ENCODE data around the gene B3GALNT1.
A peak's percentile ranks its signal among the peaks of the same experiment; 100 is the strongest.

The B3GALNT1 gene, protein sequence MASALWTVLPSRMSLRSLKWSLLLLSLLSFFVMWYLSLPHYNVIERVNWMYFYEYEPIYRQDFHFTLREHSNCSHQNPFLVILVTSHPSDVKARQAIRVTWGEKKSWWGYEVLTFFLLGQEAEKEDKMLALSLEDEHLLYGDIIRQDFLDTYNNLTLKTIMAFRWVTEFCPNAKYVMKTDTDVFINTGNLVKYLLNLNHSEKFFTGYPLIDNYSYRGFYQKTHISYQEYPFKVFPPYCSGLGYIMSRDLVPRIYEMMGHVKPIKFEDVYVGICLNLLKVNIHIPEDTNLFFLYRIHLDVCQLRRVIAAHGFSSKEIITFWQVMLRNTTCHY

DNA sequence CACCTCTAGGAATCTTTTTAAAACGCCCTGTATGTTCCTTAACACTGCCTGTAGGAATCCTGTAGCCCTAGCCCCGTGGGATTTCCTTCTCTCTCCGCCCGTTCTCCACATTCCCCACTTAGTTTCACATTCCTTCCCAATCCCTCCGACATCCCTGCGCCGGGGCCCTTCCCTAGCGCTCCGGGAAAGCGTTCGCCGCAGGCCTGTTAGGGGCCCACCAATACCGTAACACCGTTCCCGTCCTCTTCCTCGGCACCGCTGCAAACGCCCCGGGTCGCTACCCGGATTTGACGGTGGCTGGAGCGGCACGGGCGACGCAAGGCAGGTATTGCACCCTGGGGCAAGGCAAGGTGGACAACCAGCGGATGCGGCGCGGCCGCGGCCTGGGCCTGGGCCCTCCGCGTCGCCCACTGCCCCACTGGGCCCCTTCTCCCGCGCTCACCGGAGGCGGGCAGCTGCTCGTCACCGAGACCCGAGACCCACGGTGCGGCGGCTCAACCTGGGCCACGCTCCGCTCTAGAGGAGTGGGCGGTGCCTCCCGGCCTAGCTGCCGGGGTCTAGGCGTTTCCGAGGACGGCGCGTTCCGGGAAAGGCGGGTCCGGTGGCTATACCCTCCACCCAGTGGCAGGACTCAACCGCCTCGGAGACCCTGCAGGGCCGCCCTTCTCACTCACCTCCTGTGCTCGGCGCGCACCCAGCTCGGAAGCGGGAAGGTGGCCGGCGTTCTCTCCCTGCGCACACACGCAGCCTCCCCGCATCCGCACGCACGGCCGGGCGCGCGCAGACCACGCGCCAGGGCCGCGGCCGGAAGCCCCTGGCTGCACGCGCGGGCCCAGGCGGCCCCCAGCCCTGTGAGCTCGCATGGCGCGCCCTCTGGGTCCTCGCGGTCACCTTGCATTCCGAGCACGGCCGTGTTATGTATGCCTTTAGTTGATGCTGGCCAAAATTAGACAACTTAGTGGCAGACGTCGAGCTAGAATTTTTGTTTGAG lies at the start of gene B3GALNT1:
TSS of gene B3GALNT1 (minus strand) at position 789 of the 991 bp plus-strand sequence. CDS start 18,595 bp downstream, outside the sequence.
- H3K4me3 ChIP-seq = peak within 1 kb of the TSS; percentile 83 to 92
- H3K36me3 ChIP-seq = peaks cover 3 to 16% (median 6%) of the 10 kb centered on the region in 3 donors
- TF ChIP-seq, protein P1, sequence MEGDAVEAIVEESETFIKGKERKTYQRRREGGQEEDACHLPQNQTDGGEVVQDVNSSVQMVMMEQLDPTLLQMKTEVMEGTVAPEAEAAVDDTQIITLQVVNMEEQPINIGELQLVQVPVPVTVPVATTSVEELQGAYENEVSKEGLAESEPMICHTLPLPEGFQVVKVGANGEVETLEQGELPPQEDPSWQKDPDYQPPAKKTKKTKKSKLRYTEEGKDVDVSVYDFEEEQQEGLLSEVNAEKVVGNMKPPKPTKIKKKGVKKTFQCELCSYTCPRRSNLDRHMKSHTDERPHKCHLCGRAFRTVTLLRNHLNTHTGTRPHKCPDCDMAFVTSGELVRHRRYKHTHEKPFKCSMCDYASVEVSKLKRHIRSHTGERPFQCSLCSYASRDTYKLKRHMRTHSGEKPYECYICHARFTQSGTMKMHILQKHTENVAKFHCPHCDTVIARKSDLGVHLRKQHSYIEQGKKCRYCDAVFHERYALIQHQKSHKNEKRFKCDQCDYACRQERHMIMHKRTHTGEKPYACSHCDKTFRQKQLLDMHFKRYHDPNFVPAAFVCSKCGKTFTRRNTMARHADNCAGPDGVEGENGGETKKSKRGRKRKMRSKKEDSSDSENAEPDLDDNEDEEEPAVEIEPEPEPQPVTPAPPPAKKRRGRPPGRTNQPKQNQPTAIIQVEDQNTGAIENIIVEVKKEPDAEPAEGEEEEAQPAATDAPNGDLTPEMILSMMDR (IDR thresholded peaks at IDR 0.05) = no peak
- intact Hi-C loops (cut with DNase I; ENCODE audit: low total_unique reads) = no loop called here
- H3K27ac ChIP-seq = peak within 1 kb of the TSS; percentile 79 to 81
- peaks cover 0 to 15% (median 7%) of the 10 kb centered on the region in 4 donors for H3K4me1 ChIP-seq
- peak in 1 of 2 donors; percentile 22 for DNase-seq
- no peaks in the 10 kb centered on the region for H3K9me3 ChIP-seq
- no peaks in the 10 kb centered on the region for H3K27me3 ChIP-seq

DNA sequence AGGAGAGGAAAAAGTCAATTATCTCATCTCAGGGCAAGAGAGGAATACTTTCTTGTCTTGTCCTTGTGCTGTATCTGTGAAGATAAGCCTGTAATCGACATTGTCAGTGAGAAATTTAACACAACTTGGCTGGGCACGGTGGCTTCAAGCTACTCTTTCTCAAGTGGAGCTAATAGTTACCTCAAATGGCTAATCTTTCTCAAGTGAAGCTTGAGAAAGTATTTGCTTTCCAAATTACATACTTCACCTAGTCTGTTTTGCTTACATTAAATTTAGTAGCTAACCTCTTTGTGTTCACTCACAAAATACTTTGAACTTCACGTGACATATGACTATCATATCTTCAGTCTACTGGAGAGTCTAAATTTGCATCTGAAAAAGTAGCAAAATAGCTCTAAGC lies 48.3 kb upstream of the B3GALNT1 start:
- intact Hi-C loops (cut with DNase I; ENCODE audit: low total_unique reads) = no loop called here
- TF ChIP-seq, protein P1 (IDR thresholded peaks at IDR 0.05) = no peak
- no peak overlapping the region for H3K4me3 ChIP-seq

DNA sequence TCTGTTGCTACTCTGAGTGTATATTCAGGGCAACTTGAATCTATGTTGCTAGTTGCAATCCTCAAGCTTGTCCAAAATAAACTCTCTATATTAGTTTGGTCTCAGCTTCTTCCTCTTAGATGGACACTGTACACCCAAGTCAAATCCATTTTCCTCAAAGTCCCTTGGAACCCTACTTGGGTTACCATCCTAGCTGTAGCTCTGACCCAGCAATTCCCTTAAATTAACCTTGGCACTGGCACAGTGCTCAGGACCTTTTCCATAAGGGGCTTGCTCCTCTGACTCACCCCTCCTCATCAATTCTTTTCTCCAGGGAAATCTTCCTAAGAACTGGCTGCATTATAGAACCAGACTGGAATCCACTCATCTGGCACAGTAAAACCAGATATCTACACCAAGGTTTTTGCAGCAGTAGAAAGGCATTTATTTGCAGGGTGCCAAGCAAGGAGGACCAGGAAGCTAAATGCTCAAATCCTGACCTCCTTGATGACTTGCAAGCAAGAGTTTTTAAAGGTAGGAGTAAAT lies 44.9 kb upstream of the B3GALNT1 start:
- Histone ChIP-seq H3K27me3 (no peaks in the 10 kb centered on the region), H3K4me1 (peaks cover 0 to 10% (median 0%) of the 10 kb centered on the region in 4 donors), H3K4me3 (no peak overlapping the region), H3K9me3 (no peaks in the 10 kb centered on the region), H3K36me3 (no peaks in the 10 kb centered on the region), H3K27ac (no peak overlapping the region)
- DNase-seq = no peak
- TF ChIP-seq, protein P1 (IDR thresholded peaks at IDR 0.05) = no peak
- intact Hi-C loops (cut with DNase I; ENCODE audit: low total_unique reads) = no loop called here

More for the DNA sequence above, 48.3 kb upstream of the B3GALNT1 start:
- Histone ChIP-seq H3K36me3 (no peaks in the 10 kb centered on the region), H3K4me1 (peaks cover 0 to 10% (median 0%) of the 10 kb centered on the region in 4 donors), H3K9me3 (no peaks in the 10 kb centered on the region), H3K27me3 (no peaks in the 10 kb centered on the region), H3K27ac (no peak overlapping the region)
- DNase-seq = no peak

DNA sequence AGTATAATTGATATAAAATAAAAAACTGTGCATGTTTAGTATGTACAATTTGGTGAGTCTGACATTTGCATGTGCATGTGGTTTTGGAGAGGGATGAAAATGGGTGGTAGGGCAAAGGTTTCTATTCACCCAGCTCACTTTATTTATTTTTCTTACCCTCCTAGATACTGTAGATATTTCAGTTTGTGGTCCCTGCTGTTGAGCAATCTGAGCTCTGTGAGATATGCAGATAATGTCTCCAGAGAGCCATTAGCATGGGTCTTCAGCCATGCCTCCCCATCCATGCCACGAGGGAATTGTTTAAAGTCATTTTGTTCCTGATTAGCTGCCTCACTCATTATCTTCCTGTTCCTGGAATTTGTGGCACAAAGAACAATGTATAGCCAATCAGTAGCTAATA lies 44.4 kb upstream of the B3GALNT1 start:
- intact Hi-C loops (cut with DNase I; ENCODE audit: low total_unique reads) = no loop called here
- H3K9me3 ChIP-seq = no peaks in the 10 kb centered on the region
- H3K4me3 ChIP-seq = no peak overlapping the region
- TF ChIP-seq, protein P1 (IDR thresholded peaks at IDR 0.05) = no peak
- no peak overlapping the region for H3K27ac ChIP-seq
- no peaks in the 10 kb centered on the region for H3K27me3 ChIP-seq
- no peak for DNase-seq
- H3K4me1 ChIP-seq = peaks cover 0 to 10% (median 0%) of the 10 kb centered on the region in 4 donors
- no peaks in the 10 kb centered on the region for H3K36me3 ChIP-seq

DNA sequence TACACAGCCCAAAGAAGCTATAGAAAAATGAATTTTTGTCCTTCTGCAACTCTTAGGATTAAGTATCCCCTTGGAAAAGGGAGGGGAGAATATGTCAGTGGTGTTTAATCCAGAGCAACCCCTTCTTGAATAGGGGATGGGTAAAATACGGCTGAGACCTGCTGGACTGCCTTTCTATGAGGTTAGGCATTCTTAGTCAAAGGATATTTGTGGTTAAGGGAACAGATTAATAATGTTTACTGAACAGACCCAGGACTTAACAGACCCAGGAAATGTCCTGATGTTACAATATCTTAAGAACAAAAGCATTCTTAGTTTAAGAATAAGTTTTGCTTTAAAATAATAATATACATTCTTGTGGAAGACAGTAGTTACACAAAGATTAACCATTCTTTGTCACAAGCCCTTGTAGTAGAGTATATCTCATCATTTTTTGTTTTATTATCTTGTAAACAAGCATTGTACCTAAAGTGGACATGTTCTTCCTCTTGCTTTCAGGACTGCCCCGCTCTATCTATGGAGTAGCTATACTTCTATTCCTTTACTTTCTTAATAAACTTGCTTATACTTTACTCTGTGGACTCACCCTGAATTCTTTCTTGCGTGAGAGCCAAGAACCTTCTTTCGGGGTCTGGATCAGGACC lies 43.8 kb upstream of the B3GALNT1 start:
- intact Hi-C loops (cut with DNase I; ENCODE audit: low total_unique reads) = no loop called here
- TF ChIP-seq, protein P1 (IDR thresholded peaks at IDR 0.05) = no peak
- Histone ChIP-seq H3K9me3 (no peaks in the 10 kb centered on the region), H3K27me3 (no peaks in the 10 kb centered on the region), H3K36me3 (no peaks in the 10 kb centered on the region), H3K4me3 (no peak overlapping the region), H3K4me1 (peaks cover 0 to 10% (median 0%) of the 10 kb centered on the region in 4 donors), H3K27ac (no peak overlapping the region)
- no peak for DNase-seq
